Stimulated activated CD4-positive, alpha-beta T cell treated with anti-CD3 and anti-CD28 coated beads, Interleukin-1b, Interleukin-23, amount 100 ng/mL, for 48 hours (primary cell): ENCODE data around the gene PRPF38A.

Experiments
- DNase-seq: peaks from one replicate; pipeline ENCODE4 v3.0.0-alpha.2; 2020

The PRPF38A gene

DNA sequence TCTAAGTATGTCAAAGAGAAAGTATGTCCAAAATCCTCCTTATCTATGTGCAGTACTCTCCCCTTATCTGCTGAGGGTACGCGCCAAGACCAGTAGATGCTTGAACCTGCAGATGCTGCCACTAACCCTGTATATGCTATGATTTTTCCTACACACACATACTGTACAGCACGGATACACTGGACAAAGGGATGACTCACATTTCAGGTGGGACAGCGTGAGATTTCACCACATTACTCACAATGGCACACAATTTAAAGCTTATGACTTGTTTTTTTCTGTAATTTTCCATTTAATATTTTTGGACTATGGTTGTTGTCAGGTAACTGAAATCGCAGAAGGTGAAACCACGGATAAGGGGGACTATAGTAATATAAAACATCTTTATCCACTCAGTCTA, 4.3 kb upstream of the PRPF38A start:
- no peak for DNase-seq

GRCh38 chr1:52402860-52403240, 1.6 kb upstream of the PRPF38A start:
- no peak for DNase-seq

- peak; percentile 68 for DNase-seq
Observed at GRCh38 chr1:52403566-52404115, 761 bp upstream of the PRPF38A start.

GRCh38 chr1:52404975-52405338, 555 bp downstream of the PRPF38A start:
- no peak for DNase-seq

- DNase-seq: no peak
Observed at GRCh38 chr1:52413410-52413989, 9.1 kb downstream of the PRPF38A start.

- no peak for DNase-seq
Observed at GRCh38 chr1:52414942-52415341, 10.5 kb downstream of the PRPF38A start.

- no peak for DNase-seq
Observed at GRCh38 chr1:52416811-52417210, 12.4 kb downstream of the PRPF38A start.

- no peak for DNase-seq
Observed at GRCh38 chr1:52420713-52421112, 16.3 kb downstream of the PRPF38A start.

GRCh38 chr1:52423055-52423454, 18.7 kb downstream of the PRPF38A start:
- DNase-seq: no peak

- peak; percentile 69 for DNase-seq
Observed at GRCh38 chr1:52423771-52424170, 19.4 kb downstream of the PRPF38A start.

DNA sequence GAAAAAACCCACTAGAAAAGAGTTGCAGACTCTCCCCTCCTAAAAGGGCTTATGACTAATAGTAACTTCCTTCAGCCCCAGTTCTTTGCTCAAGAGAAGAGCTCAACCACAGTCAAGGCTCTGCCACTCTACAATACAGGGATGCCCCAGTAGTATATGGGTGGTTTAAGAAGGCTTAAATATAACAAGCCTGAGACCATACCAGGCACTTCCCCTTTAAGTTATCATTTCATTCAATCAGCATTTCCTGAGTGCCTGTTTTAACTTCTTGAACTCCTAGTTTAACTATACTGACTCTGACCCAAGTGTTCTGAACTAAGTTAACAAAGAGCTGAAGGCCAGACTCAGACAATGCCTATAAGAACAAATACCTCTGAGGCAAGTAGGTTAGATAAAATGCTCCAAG, 19.8 kb downstream of the PRPF38A start:
- DNase-seq: no peak

GRCh38 chr1:52424813-52425212, 20.4 kb downstream of the PRPF38A start:
- DNase-seq: no peak

GRCh38 chr1:52426371-52426770, 22.0 kb downstream of the PRPF38A start:
- no peak for DNase-seq

GRCh38 chr1:52427152-52427551, 22.8 kb downstream of the PRPF38A start:
- DNase-seq: no peak

DNA sequence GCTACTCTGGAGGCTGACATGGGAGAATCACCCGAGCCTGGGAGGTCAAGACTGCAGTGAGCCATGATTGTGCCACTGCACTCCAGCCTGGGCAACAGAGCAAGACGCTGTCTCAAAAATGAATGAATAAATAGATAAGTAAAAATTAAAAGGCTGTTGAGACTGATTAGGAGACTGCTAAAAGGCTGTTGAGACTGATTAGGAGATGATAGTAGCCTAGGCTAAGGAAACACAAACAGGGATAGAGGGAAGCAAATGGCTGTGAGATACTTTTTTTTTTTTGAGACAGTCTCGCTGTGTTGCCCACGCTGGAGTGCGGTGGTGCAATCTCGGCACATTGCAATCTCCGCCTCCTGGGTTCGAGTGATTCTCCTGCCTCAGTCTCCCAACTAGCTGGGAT, 28.4 kb downstream of the PRPF38A start:
- DNase-seq: no peak

DNA sequence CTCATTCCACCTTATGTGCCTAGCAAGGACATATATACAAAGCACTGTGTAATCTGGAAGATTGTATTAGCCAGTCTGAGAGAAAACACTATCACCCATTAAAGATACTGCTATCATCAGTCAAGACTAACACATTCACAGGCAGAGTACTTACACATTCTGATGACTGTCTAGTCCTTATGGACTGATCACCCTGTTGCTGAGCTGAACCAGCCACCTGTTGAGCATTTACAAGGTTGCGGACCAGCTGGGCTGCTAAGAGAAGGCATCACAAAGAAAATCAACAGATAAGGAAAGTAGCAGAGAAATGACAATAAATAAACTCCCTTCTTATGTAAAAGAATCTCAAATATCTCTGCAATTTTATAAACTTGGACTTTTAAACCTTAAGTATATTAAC, 30.8 kb downstream of the PRPF38A start:
- DNase-seq: no peak

- DNase-seq: no peak
Observed at GRCh38 chr1:52435650-52436049, 31.2 kb downstream of the PRPF38A start.

DNA sequence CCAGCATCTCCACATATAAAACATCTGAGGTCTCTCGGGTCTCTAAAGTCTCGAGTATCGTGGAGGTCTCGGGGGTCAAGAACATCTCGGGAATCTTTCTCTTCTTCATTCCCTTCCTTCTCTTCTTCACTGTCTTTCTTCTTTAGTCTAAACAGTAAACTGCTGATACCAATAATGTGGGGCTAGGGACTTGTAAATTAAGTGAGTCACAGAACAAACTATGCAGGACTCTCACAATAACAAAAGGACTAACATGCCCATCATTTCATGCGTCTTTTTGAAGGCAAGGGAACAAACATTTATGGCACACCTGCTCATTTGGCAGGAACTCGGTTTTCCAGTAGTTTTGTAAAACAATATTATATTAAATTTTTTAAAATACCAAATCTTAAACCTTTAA, 32.4 kb downstream of the PRPF38A start:
- no peak for DNase-seq

- no peak for DNase-seq
Observed at GRCh38 chr1:52439976-52440375, 35.6 kb downstream of the PRPF38A start.

DNA sequence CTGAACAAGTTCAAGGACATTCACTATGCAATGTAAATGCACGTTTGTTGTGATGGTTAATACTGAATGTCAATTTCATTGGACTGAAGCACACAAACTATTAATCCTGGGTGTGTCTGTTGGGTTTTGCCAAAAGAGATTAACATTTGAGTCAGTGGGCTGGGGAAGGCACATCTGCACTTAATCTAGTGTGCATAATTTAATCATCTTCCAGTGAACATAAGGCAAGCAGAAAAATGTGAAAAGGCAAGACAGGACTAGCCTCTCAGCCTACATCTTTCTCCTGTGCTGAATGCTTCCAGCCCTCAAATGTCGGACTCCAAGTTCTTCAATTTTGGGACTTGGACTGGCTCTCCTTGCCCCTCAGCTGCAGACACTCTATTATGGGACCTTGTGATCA, 40.1 kb downstream of the PRPF38A start:
- DNase-seq: no peak

DNA sequence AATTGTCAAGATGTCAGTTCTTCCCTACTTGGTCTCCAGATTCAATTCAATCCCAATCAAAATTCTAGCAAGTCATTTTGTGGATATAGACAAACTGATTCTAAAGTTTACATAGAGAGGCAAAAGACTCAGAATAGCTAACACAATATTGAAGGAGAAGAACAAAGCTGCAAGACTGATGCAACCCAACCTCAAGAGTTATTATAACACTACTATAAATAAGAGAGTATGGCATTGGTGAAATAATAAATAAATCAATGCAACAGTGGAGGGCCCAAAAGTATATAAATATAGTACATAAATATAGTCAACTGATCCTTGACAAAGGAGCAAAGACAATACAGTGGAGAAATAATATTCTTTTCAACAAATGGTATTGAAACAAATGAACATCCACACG, 49.7 kb downstream of the PRPF38A start:
- no peak for DNase-seq

GRCh38 chr1:52454779-52455178, 50.4 kb downstream of the PRPF38A start:
- no peak for DNase-seq

DNA sequence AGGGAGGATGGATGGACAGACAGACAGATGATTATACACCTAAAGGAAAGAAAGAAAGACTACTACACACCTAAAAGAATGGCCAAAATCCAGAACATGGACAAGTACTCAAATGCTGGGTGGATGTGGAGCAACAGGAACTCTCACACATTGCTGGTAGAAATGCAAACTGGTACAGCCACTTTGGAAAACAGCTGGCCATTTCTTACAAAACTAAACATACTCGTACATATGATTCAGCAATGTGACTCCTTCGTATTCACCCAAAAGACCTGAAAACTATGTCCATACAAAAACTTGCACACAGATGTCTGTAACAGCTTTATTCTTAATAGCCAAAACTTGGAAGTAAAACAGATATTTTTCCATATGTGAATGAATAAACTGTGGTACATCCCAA, 51.3 kb downstream of the PRPF38A start:
- no peak for DNase-seq

DNA sequence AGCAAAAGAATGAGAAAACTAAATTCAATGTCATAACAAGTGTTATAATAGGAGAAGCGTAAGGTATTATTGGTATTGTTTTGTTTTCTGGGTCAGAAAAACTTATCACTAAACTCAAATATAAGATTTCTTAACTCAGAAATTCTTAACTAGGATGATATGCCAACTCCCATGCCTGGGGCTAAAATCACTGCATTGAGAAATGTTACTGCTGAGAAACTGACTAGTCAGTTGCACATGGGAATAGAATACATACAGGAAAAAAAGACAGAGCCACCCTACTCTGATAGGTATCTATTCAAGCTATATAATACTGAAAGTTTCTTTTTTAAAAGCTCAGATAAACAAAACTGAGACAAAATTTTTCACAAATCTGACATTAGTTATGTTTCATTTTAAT, 56.3 kb downstream of the PRPF38A start:
- no peak for DNase-seq

DNA sequence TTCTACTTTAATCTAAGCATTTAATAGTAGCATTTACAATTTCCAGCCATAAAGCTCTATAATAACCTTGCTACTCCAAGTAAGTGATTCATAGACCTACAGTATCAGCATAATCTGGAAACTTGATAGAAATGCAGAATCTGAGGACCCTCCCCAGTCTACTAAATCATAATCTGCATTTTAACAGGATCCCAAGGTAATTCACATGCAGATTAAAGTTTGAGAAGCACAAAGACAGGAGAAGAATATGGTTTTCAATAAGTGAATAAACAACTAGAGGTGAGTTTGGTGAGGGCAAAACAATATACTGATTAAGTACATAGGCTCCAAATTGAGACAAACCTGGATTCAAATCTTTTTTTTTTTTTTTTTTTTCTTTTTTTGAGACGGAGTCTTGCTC, 57.4 kb downstream of the PRPF38A start:
- DNase-seq: no peak

DNA sequence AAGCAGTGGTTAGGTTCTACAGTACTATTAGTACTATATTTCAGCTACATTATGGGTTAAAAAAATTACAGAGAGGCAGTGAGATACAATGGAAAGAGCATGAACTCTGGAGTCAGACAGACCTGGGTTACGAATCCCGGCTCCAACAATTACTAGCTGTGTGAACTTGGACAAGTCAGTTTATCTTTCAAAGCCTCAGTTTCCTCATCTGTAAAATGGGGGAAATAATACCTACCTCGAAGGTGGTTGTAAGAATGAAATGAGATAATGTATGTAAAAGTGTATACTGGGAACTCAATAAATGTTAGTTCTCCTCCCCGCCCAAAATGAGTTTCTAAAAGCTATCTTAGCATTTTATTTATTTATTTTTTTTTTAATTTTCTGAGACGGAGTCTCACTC, 59.5 kb downstream of the PRPF38A start:
- no peak for DNase-seq
